Natural killer cell (primary cell): ENCODE measurements around the gene RELT. TPM values are rescaled to one million over a fixed set of nuclear protein-coding genes. Genes with fewer than 3 reads are reported as not detected.

Experiments used
- ATAC-seq, 3 donors: fragments of 150-1000 bp in 2 of 3; fragments of 200-7000 bp in 1 of 3; cut with Tn5 transposase; 1 replicate in 1 of 3; 2 replicates in 2 of 3; pipeline ENCODE4 v1.10.0; 2021; ENCODE audit warnings: mild to moderate bottlenecking in 2 of 3, moderate library complexity in 2 of 3
- DNase-seq, 2 donors: peaks; one replicate each; pipeline versions ENCODE4 v3.0.0 to v3.0.0-alpha.2; 2013 to 2021; ENCODE audit warnings: mixed read lengths in 1 of 2
- H3K27ac ChIP-seq: one replicate; pipeline ENCODE4 v1.5.1; 2013; ENCODE audit warnings: mild to moderate bottlenecking, low read length
- H3K27me3 ChIP-seq: one replicate; pipeline ENCODE4 v1.6.1; 2013; ENCODE audit warnings: low read length; ENCODE audit not compliant: control insufficient read depth, insufficient read depth
- H3K36me3 ChIP-seq: one replicate; pipeline ENCODE4 v1.6.1; 2013; ENCODE audit warnings: low read length; ENCODE audit not compliant: control insufficient read depth, insufficient read depth
- H3K4me1 ChIP-seq: one replicate; pipeline ENCODE4 v1.6.1; 2013; ENCODE audit warnings: low read length; ENCODE audit not compliant: control insufficient read depth, insufficient read depth
- H3K4me3 ChIP-seq: one replicate; pipeline ENCODE4 v1.5.1; 2013; ENCODE audit warnings: low read length
- H3K9me3 ChIP-seq: one replicate; pipeline ENCODE4 v1.6.1; 2013; ENCODE audit warnings: low read length; ENCODE audit not compliant: control insufficient read depth, insufficient read depth
- H3K27ac Mint-ChIP-seq, 2 donors: one replicate each; pipeline ENCODE4 v1.8.0; 2022; ENCODE audit warnings: mild to moderate bottlenecking in 2 of 2, mixed read lengths in 2 of 2, moderate library complexity in 1 of 2
- H3K27me3 Mint-ChIP-seq, 2 donors: one replicate each; pipeline ENCODE4 v1.8.0; 2022; ENCODE audit warnings: low read depth in 2 of 2, mixed read lengths in 2 of 2
- H3K36me3 Mint-ChIP-seq: one replicate; pipeline ENCODE4 v1.8.0; 2022; ENCODE audit warnings: mixed read lengths
- H3K4me1 Mint-ChIP-seq, 2 donors: one replicate each; pipeline ENCODE4 v1.8.0; 2022; ENCODE audit warnings: mixed read lengths in 2 of 2
- H3K4me3 Mint-ChIP-seq: one replicate; pipeline ENCODE4 v1.8.0; 2022; ENCODE audit warnings: mild to moderate bottlenecking, moderate library complexity, mixed read lengths
- H3K9me3 Mint-ChIP-seq, 2 donors: one replicate each; pipeline ENCODE4 v1.8.0; 2022; ENCODE audit warnings: mixed read lengths in 2 of 2
- WGBS: methylation state at CpG from one replicate; pipeline ENCODE4 v1.1.7; 2013; ENCODE audit warnings: missing lambda C conversion rate; ENCODE audit not compliant: insufficient coverage; 5-methylcytosine and 5-hydroxymethylcytosine counted together
- intact Hi-C: fragments of 100-400 bp; cut with micrococcal nuclease; formaldehyde crosslinking; loops from one replicate; pipeline ENCODE4 v1.14.2; 2022
- total RNA-seq, 4 donors: library from RNA; stranded (reverse); fragments of 120-200 nt in 1 of 4; gene quantifications; one replicate each; pipeline versions ENCODE4 v1.2.3 to v1.2.4, GENCODE V29; 2013 to 2022
- TF ChIP-seq, protein P1 (sequence below): fragments of 200-600 bp; IDR thresholded peaks from one replicate; pipeline ENCODE4 v1.8.0; 2022; ENCODE audit warnings: antibody characterized with exemption

The RELT gene
- total RNA-seq, 3 donors from 2014 or later (not counting 1 experiment from before 2014, with no cell fraction given): 132 to 264 (median 151) TPM

DNA sequence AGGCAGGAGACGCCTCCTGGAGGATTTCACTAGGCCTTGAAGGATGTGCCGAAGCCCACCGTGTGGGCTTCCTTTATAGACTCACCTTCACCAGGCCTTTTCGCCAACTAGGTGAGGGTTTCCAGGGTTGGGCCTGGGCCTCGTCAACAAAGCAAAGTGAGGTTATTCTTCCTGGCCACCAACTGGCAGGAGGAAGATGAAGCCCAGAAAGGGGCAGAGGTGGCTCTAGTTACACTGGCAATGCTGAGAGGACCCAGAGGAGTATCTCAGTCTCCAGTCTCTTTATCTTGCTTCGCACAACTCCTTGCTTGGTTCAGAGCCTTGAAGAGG is 404 bp upstream of the RELT start:
- intact Hi-C loops: loop anchor here (2.0 kb wide), 2 partner anchors 17 to 25 kb away; no protein-coding TSS in a partner anchor
- WGBS: 54% methylated on average over 6 of the region's 6 CpGs
- TF ChIP-seq, protein P1, sequence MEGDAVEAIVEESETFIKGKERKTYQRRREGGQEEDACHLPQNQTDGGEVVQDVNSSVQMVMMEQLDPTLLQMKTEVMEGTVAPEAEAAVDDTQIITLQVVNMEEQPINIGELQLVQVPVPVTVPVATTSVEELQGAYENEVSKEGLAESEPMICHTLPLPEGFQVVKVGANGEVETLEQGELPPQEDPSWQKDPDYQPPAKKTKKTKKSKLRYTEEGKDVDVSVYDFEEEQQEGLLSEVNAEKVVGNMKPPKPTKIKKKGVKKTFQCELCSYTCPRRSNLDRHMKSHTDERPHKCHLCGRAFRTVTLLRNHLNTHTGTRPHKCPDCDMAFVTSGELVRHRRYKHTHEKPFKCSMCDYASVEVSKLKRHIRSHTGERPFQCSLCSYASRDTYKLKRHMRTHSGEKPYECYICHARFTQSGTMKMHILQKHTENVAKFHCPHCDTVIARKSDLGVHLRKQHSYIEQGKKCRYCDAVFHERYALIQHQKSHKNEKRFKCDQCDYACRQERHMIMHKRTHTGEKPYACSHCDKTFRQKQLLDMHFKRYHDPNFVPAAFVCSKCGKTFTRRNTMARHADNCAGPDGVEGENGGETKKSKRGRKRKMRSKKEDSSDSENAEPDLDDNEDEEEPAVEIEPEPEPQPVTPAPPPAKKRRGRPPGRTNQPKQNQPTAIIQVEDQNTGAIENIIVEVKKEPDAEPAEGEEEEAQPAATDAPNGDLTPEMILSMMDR: no peak
- ATAC-seq: no peak
- Histone ChIP-seq H3K4me1 (peaks cover 56% of the 10 kb centered on the region), H3K27me3 (no peaks in the 10 kb centered on the region), H3K27ac (peak overlapping the region; percentile 81), H3K4me3 (no peak overlapping the region), H3K36me3 (no peaks in the 10 kb centered on the region), H3K9me3 (no peaks in the 10 kb centered on the region)
- Mint-ChIP-seq H3K27ac (peak overlapping the region; percentile 91 to 95), H3K4me1 (peaks cover 14 to 41% of the 10 kb centered on the region in 2 donors), H3K36me3 (no peaks in the 10 kb centered on the region), H3K27me3 (no peaks in the 10 kb centered on the region), H3K9me3 (no peaks in the 10 kb centered on the region), H3K4me3 (peak overlapping the region; percentile 91)
- DNase-seq: no peak

GRCh38 chr11:73376803-73377629 is 817 bp downstream of the RELT start:
- WGBS: 2% methylated on average over 56 of the region's 56 CpGs
- Histone ChIP-seq H3K4me1 (peaks cover 67% of the 10 kb centered on the region), H3K27ac (peak overlapping the region; percentile 89), H3K36me3 (no peaks in the 10 kb centered on the region), H3K4me3 (peak overlapping the region; percentile 69), H3K9me3 (no peaks in the 10 kb centered on the region), H3K27me3 (no peaks in the 10 kb centered on the region)
- H3K27me3 Mint-ChIP-seq: no peaks in the 10 kb centered on the region
- H3K9me3 Mint-ChIP-seq: no peaks in the 10 kb centered on the region
- TF ChIP-seq, protein P1: no peak
- ATAC-seq: peak; percentile 64 to 81 (median 68)
- peak; percentile 80 to 84 for DNase-seq
- no peaks in the 10 kb centered on the region for H3K36me3 Mint-ChIP-seq
- peak overlapping the region; percentile 91 to 95 for H3K27ac Mint-ChIP-seq
- peaks cover 14 to 47% of the 10 kb centered on the region in 2 donors for H3K4me1 Mint-ChIP-seq
- intact Hi-C loops: loop anchor here (2.0 kb wide), 2 partner anchors 16 to 26 kb away; no protein-coding TSS in a partner anchor
- peak overlapping the region; percentile 91 for H3K4me3 Mint-ChIP-seq

GRCh38 chr11:73379189-73379880 is 3.1 kb downstream of the RELT start:
- Histone ChIP-seq H3K27ac (no peak overlapping the region), H3K4me1 (peaks cover 84% of the 10 kb centered on the region), H3K27me3 (no peaks in the 10 kb centered on the region), H3K36me3 (no peaks in the 10 kb centered on the region), H3K9me3 (no peaks in the 10 kb centered on the region), H3K4me3 (no peak overlapping the region)
- H3K27me3 Mint-ChIP-seq: no peaks in the 10 kb centered on the region
- ATAC-seq: no peak
- H3K27ac Mint-ChIP-seq: peak overlapping the region; percentile 91 to 95
- intact Hi-C loops: no loop called here
- no peaks in the 10 kb centered on the region for H3K36me3 Mint-ChIP-seq
- H3K4me3 Mint-ChIP-seq: peak overlapping the region; percentile 57
- WGBS: 89% methylated on average over 10 of the region's 10 CpGs
- TF ChIP-seq, protein P1: no peak
- DNase-seq: no peak
- H3K9me3 Mint-ChIP-seq: no peaks in the 10 kb centered on the region
- peaks cover 24 to 65% of the 10 kb centered on the region in 2 donors for H3K4me1 Mint-ChIP-seq
